Measurements from ENCODE around the gene ABLIM3. TPM values are rescaled to one million over a fixed set of nuclear protein-coding genes. Genes with fewer than 3 reads are reported as not detected.

ABLIM3 gene
- total RNA-seq, 1 experiment from 2014 or later = 70.9 TPM

GRCh38 chr5:149149942-149150341 is 8.6 kb downstream of the ABLIM3 start:
- peaks cover 30% of the 10 kb centered on the region for H3K36me3 Mint-ChIP-seq (ENCODE audit: insufficient read depth, unreplicated experiment)
- no peak for TF ChIP-seq CTCF (IDR thresholded peaks at IDR 0.05; ENCODE audit: unreplicated experiment)
- no peaks in the 10 kb centered on the region for H3K9me3 Mint-ChIP-seq (ENCODE audit: low read depth, unreplicated experiment)
- H3K27ac Mint-ChIP-seq (ENCODE audit: unreplicated experiment) = no peak overlapping the region
- BruUV-seq (replicated peaks) = no TSS peak
- CTCF ChIA-PET = interaction anchor here (1.4 kb wide), 1 partner anchor 16 kb away, joined by 6 read pairs; no protein-coding TSS in a partner anchor
- no peaks in the 10 kb centered on the region for H3K27me3 Mint-ChIP-seq (ENCODE audit: unreplicated experiment)
- H3K4me1 Mint-ChIP-seq (ENCODE audit: low read depth, unreplicated experiment) = peaks cover 8% of the 10 kb centered on the region
- DNase-seq = no peak
- intact Hi-C loops (cut with micrococcal nuclease; ENCODE audit: unreplicated experiment) = no loop called here
- no peak overlapping the region for H3K4me3 Mint-ChIP-seq (ENCODE audit: low read depth, unreplicated experiment)

DNA sequence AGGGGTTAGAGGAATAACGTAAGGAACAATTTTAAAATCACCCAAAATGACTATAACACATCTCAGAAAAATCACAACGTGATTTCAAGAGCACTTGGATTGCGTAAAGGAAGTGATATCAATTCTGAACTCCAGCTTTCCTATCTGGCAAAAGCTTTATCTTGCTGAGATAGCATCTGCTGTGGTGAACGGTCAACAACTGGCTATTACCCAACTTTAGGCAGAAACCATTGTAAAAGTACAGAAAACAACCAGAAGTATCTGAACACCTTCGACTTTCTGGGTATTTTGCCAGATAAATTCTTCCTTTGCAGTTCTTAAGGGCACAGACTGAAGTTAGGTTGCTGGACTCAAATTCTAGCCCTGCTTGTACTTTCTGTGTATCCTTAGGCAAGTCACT is 9.2 kb downstream of the ABLIM3 start:
- no peak overlapping the region for H3K27ac Mint-ChIP-seq (ENCODE audit: unreplicated experiment)
- intact Hi-C loops (cut with micrococcal nuclease; ENCODE audit: unreplicated experiment) = no loop called here
- H3K27me3 Mint-ChIP-seq (ENCODE audit: unreplicated experiment) = no peaks in the 10 kb centered on the region
- H3K36me3 Mint-ChIP-seq (ENCODE audit: insufficient read depth, unreplicated experiment) = peaks cover 36% of the 10 kb centered on the region
- H3K9me3 Mint-ChIP-seq (ENCODE audit: low read depth, unreplicated experiment) = no peaks in the 10 kb centered on the region
- H3K4me3 Mint-ChIP-seq (ENCODE audit: low read depth, unreplicated experiment) = no peak overlapping the region
- TF ChIP-seq CTCF (IDR thresholded peaks at IDR 0.05; ENCODE audit: unreplicated experiment) = no peak
- CTCF ChIA-PET = interaction anchor here (1.4 kb wide), 1 partner anchor 16 kb away, joined by 6 read pairs; no protein-coding TSS in a partner anchor
- peaks cover 8% of the 10 kb centered on the region for H3K4me1 Mint-ChIP-seq (ENCODE audit: low read depth, unreplicated experiment)
- DNase-seq = no peak
- BruUV-seq (replicated peaks) = no TSS peak

DNA sequence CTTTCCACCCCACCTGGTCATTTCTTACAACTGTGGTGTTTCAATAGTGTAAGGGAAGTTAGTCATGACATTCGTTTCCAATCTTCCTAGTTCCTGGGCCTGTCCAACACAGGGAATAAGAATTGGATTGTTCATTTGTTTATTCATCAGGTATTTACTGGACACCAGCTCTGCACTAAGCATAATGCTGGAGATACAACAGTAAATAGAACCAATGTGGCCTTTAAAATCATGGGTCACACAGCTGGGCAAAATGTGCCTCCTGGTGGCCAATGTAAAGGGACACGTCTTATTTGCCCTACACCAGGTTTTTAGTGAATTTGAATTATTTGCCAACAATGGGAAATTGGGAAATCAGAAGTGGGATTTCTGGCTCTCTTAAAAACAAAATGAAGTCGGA is 10.4 kb downstream of the ABLIM3 start:
- Mint-ChIP-seq H3K4me1 (ENCODE audit: low read depth, unreplicated experiment) (no peaks in the 10 kb centered on the region), H3K9me3 (ENCODE audit: low read depth, unreplicated experiment) (no peaks in the 10 kb centered on the region), H3K27me3 (ENCODE audit: unreplicated experiment) (no peaks in the 10 kb centered on the region), H3K4me3 (ENCODE audit: low read depth, unreplicated experiment) (no peak overlapping the region), H3K36me3 (ENCODE audit: insufficient read depth, unreplicated experiment) (peaks cover 33% of the 10 kb centered on the region), H3K27ac (ENCODE audit: unreplicated experiment) (peak overlapping the region; percentile 89)
- TF ChIP-seq CTCF (IDR thresholded peaks at IDR 0.05; ENCODE audit: unreplicated experiment) = peak; percentile 65
- no peak for DNase-seq
- no TSS peak for BruUV-seq (replicated peaks)
- intact Hi-C loops (cut with micrococcal nuclease; ENCODE audit: unreplicated experiment) = no loop called here
- CTCF ChIA-PET = interaction anchor here (1.0 to 2.0 kb wide), 5 partner anchors 9 to 77 kb away, joined by 3 to 11 read pairs (median 3); no protein-coding TSS in a partner anchor

GRCh38 chr5:149152317-149152746 is 11.0 kb downstream of the ABLIM3 start:
- TF ChIP-seq CTCF (IDR thresholded peaks at IDR 0.05; ENCODE audit: unreplicated experiment) = no peak
- no TSS peak for BruUV-seq (replicated peaks)
- H3K4me1 Mint-ChIP-seq (ENCODE audit: low read depth, unreplicated experiment) = no peaks in the 10 kb centered on the region
- H3K27ac Mint-ChIP-seq (ENCODE audit: unreplicated experiment) = peak overlapping the region; percentile 89
- H3K27me3 Mint-ChIP-seq (ENCODE audit: unreplicated experiment) = no peaks in the 10 kb centered on the region
- DNase-seq = peak; percentile 54
- intact Hi-C loops (cut with micrococcal nuclease; ENCODE audit: unreplicated experiment) = no loop called here
- CTCF ChIA-PET = interaction anchor here (1.0 to 2.0 kb wide), 6 partner anchors 8 to 77 kb away, joined by 3 to 11 read pairs (median 3); no protein-coding TSS in a partner anchor
- no peak overlapping the region for H3K4me3 Mint-ChIP-seq (ENCODE audit: low read depth, unreplicated experiment)
- H3K36me3 Mint-ChIP-seq (ENCODE audit: insufficient read depth, unreplicated experiment) = peaks cover 33% of the 10 kb centered on the region
- H3K9me3 Mint-ChIP-seq (ENCODE audit: low read depth, unreplicated experiment) = no peaks in the 10 kb centered on the region

Measured in Calu3 (cell line).